ENCODE results near the gene PARD3. TPM values are rescaled to one million over a fixed set of nuclear protein-coding genes. Genes with fewer than 3 reads are reported as not detected.
"Not testable (repeated sequence)": the region's sequence is repeated elsewhere in the genome, so short reads cannot be mapped to it uniquely, and the experiment has no call there.

The PARD3 gene
- total RNA-seq, 1 donor from 2014 or later: 97.8 TPM

GRCh38 chr10:34854147-34854601, 39.1 kb upstream of the PARD3 start:
- H3K4me3 ChIP-seq (ENCODE audit: low read depth, low read length): no peak overlapping the region
- no peak for TF ChIP-seq CTCF (conservative IDR thresholded peaks at IDR 0.05; ENCODE audit: low read depth, low read length)
- DNase-seq (ENCODE audit: low read depth): no peak

- DNase-seq (ENCODE audit: low read depth): no peak
- no peak for TF ChIP-seq CTCF (conservative IDR thresholded peaks at IDR 0.05; ENCODE audit: low read depth, low read length)
- H3K4me3 ChIP-seq (ENCODE audit: low read depth, low read length): no peak overlapping the region
Observed at GRCh38 chr10:34853357-34853756, 38.3 kb upstream of the PARD3 start.

- no peak for DNase-seq (ENCODE audit: low read depth)
- H3K4me3 ChIP-seq (ENCODE audit: low read depth, low read length): no peak overlapping the region
- no peak for TF ChIP-seq CTCF (conservative IDR thresholded peaks at IDR 0.05; ENCODE audit: low read depth, low read length)
Observed at GRCh38 chr10:34850558-34850957, 35.5 kb upstream of the PARD3 start.

GRCh38 chr10:34850036-34850435, 34.9 kb upstream of the PARD3 start:
- TF ChIP-seq CTCF (conservative IDR thresholded peaks at IDR 0.05; ENCODE audit: low read depth, low read length): no peak
- H3K4me3 ChIP-seq (ENCODE audit: low read depth, low read length): no peak overlapping the region
- DNase-seq (ENCODE audit: low read depth): no peak

- no peak overlapping the region for H3K4me3 ChIP-seq (ENCODE audit: low read depth, low read length)
- no peak for TF ChIP-seq CTCF (conservative IDR thresholded peaks at IDR 0.05; ENCODE audit: low read depth, low read length)
- DNase-seq (ENCODE audit: low read depth): no peak
Observed at GRCh38 chr10:34845070-34845469, 30.0 kb upstream of the PARD3 start.

GRCh38 chr10:34844448-34844847, 29.4 kb upstream of the PARD3 start:
- no peak for TF ChIP-seq CTCF (conservative IDR thresholded peaks at IDR 0.05; ENCODE audit: low read depth, low read length)
- no peak for DNase-seq (ENCODE audit: low read depth)
- no peak overlapping the region for H3K4me3 ChIP-seq (ENCODE audit: low read depth, low read length)

GRCh38 chr10:34843470-34843869, 28.4 kb upstream of the PARD3 start:
- not testable (repeated sequence) for H3K4me3 ChIP-seq (ENCODE audit: low read depth, low read length); DNase-seq (ENCODE audit: low read depth)
